ENCODE results near the gene KRT2. TPM values are rescaled to one million over a fixed set of nuclear protein-coding genes. Genes with fewer than 3 reads are reported as not detected.

The KRT2 gene
- total RNA-seq, 1 donor from 2014 or later: not detected

DNA sequence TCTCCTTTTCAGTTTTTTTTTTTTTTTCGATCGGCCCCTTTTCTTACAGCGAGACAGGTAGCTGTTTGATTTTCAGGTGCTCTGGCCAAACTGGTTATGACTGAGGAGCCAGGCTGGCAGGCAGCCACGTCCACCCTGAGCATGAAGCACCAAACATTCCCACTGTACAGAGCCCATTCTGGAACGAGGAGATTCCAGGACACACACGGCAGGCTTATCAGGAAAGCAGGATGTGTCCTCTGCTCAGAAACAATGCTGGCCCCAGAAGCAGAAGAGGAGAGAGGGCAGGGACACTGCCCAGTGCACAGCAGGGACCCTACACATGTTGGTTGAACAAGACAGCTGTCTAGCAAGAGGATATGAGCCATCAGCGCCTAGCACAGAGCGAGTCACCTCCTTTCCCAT lies 3.7 kb upstream of the KRT2 start:
- no peak for DNase-seq (ENCODE audit: low read depth)
- H3K4me3 ChIP-seq (ENCODE audit: low read depth, low read length): no peak overlapping the region

DNA sequence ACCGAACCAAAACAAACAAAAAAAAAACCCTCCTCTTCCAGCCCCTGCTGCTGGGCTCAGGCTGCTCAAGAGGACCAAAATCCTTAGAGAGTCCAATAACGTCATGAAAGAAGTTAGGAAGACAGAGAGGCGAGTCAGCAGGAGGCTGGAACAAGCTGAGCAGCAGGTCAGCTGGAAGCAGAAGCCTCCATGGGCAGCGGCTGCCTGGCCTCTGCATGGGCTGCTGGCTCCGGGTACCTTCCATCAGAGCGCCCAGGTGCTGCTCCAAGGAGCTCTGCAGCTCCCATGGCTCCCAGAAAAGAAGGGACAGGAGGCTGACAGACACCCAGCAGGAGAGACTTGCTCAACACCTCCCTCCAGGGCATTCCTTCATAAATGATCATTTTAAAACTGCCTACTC lies 3.2 kb upstream of the KRT2 start:
- no peak for DNase-seq (ENCODE audit: low read depth)

More for the DNA sequence above, 3.7 kb upstream of the KRT2 start:
- TF ChIP-seq, protein P1, sequence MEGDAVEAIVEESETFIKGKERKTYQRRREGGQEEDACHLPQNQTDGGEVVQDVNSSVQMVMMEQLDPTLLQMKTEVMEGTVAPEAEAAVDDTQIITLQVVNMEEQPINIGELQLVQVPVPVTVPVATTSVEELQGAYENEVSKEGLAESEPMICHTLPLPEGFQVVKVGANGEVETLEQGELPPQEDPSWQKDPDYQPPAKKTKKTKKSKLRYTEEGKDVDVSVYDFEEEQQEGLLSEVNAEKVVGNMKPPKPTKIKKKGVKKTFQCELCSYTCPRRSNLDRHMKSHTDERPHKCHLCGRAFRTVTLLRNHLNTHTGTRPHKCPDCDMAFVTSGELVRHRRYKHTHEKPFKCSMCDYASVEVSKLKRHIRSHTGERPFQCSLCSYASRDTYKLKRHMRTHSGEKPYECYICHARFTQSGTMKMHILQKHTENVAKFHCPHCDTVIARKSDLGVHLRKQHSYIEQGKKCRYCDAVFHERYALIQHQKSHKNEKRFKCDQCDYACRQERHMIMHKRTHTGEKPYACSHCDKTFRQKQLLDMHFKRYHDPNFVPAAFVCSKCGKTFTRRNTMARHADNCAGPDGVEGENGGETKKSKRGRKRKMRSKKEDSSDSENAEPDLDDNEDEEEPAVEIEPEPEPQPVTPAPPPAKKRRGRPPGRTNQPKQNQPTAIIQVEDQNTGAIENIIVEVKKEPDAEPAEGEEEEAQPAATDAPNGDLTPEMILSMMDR (conservative IDR thresholded peaks at IDR 0.05; ENCODE audit: low read depth, low read length): no peak

DNA sequence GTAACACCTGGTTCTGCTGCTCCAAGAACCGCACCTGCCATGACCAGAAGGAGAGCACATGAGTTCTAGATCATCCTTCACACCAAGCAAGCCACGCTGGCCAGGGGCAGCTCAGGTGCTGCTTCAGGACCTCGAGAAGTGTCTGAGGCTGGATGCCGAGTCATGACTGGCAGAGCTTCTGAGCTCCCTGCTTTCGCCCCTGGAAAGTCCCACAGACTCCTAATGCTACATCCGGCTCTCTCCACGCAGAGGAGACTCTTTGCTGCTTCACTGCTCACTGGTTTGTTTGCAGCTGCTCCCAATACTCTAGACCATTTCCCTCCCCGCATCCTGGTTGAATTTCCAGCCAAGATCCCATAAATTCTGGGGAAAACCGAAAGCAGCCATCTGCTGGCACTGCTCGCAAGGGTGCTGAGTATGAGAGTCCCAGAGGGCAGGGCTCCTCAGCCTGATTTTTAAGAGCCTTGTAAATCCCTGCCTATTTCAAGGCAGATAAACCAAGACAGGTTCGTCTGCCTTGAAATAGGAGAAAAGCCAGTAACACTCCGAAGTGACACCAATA lies 1.4 kb downstream of the KRT2 start:
- TF ChIP-seq, protein P1 (conservative IDR thresholded peaks at IDR 0.05; ENCODE audit: low read depth, low read length): no peak
- DNase-seq (ENCODE audit: low read depth): no peak
- no peak overlapping the region for H3K4me3 ChIP-seq (ENCODE audit: low read depth, low read length)

More for the DNA sequence above, 3.2 kb upstream of the KRT2 start:
- H3K4me3 ChIP-seq (ENCODE audit: low read depth, low read length): no peak overlapping the region
- TF ChIP-seq, protein P1 (conservative IDR thresholded peaks at IDR 0.05; ENCODE audit: low read depth, low read length): no peak

DNA sequence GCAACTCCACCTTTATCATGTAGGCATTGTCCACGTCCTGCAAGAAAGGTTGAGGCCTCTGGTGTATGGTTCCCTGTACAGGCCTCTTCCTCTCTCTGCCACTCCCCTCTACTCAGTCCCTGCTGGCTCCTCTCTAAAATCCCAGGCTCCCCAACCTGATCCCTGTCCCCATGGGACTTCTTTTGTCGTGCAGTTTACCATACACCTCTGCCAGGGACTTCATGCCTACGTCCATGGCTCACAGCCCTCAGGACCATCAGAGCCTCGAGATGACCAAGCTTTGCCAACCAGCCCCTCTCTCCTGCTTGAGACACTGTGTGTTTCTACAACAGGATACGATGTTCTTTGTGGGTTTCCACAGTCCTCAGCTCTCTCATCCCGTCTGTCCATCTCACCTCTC lies 2.9 kb downstream of the KRT2 start:
- TF ChIP-seq, protein P1 (conservative IDR thresholded peaks at IDR 0.05; ENCODE audit: low read depth, low read length): no peak
- DNase-seq (ENCODE audit: low read depth): no peak
- no peak overlapping the region for H3K4me3 ChIP-seq (ENCODE audit: low read depth, low read length)

DNA sequence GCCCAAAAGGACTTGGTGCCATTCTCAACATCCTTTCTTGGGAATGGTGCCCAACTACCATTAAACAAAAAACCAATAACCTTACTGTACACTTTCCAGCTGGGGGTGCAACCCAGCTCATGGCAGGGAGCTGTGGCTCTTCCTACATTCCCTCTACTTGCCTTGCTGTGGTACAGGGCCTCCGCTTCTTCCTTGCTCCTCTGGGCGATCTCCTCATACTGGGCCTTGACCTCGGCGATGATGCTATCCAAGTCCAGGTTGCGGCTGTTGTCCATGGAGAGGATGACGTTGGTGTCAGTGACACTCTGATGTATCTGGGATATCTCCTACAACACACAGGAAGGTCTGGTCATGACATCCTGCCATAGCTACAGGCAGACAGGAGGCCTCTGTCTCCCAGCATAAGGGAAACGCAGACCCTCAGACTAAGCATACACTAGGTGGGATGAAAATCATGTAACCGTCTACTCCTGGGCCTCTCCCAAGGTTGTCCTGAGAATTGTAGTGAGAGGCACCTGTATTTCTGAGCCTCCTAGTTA lies 3.9 kb downstream of the KRT2 start:
- TF ChIP-seq, protein P1 (conservative IDR thresholded peaks at IDR 0.05; ENCODE audit: low read depth, low read length): no peak
- no peak overlapping the region for H3K4me3 ChIP-seq (ENCODE audit: low read depth, low read length)
- no peak for DNase-seq (ENCODE audit: low read depth)

DNA sequence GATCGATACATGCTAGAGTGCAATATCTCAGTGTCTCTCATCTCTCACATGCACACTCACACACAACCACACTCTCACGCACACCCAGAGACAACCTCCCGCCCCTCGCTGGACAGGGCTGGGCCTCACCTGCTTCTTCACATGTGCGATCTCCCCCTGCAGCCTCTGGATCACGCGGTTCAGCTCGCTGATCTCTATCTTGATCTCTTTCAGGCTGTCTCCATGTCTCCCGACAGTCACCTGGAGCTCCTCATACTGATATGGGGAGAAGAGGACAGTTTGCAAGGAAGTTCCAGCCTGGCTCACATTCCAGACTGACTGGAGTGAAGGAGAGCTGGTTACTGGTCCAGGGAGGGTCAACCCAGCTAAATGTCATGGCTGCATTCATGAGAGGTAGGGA lies 4.4 kb downstream of the KRT2 start:
- DNase-seq (ENCODE audit: low read depth): no peak
- TF ChIP-seq, protein P1 (conservative IDR thresholded peaks at IDR 0.05; ENCODE audit: low read depth, low read length): no peak
- no peak overlapping the region for H3K4me3 ChIP-seq (ENCODE audit: low read depth, low read length)

DNA sequence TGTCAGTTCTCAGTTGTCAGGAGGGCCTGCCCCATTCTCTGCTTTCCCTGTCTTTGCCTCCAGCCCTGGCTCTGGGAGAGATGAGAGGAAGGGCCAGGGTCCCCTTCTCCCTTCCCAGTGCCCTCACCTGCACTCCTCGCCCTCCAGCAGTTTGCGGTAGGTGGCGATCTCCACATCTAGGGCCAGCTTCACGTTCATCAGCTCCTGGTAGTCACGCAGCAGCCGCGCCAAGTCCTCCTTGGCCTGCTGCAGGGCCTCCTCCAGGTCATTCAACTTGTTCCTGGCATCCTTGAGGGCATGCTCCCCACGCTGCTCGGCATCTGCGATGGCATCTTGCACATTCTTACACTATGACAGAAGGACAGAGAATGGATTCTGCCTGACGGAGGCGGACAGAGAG lies 5.4 kb downstream of the KRT2 start:
- TF ChIP-seq, protein P1 (conservative IDR thresholded peaks at IDR 0.05; ENCODE audit: low read depth, low read length): no peak
- no peak for DNase-seq (ENCODE audit: low read depth)
- H3K4me3 ChIP-seq (ENCODE audit: low read depth, low read length): no peak overlapping the region

Data from epithelial cell of proximal tubule (primary cell).